HEK293T (cell line): ENCODE data around the gene SH3PXD2A.

Experiments
- ARNT ChIP-seq: fragments of 450-650 bp; IDR thresholded peaks from 2 replicates; pipeline ENCODE4 v1.6.1; 2017; ENCODE audit warnings: mild to moderate bottlenecking
- BHLHE40 ChIP-seq: fragments of 450-650 bp; IDR thresholded peaks from 2 replicates; pipeline ENCODE4 v1.6.1; 2016; ENCODE audit warnings: mild to moderate bottlenecking, moderate library complexity, borderline replicate concordance
- CTBP1 ChIP-seq: fragments of 450-650 bp; IDR thresholded peaks from 2 replicates; pipeline ENCODE4 v1.6.1; 2016; ENCODE audit warnings: borderline replicate concordance
- ELF4 ChIP-seq: fragments of 450-650 bp; IDR thresholded peaks from 2 replicates; pipeline ENCODE4 v1.6.1; 2017; ENCODE audit warnings: antibody characterized with exemption
- FOXA1 ChIP-seq: fragments of 450-650 bp; IDR thresholded peaks from 2 replicates; pipeline ENCODE4 v1.6.1; 2016; ENCODE audit warnings: mild to moderate bottlenecking
- FOXK2 ChIP-seq: fragments of 450-650 bp; IDR thresholded peaks from 2 replicates; pipeline ENCODE4 v1.6.1; 2016; ENCODE audit warnings: mild to moderate bottlenecking
- FOXM1 ChIP-seq: fragments of 450-650 bp; IDR thresholded peaks from 2 replicates; pipeline ENCODE4 v1.6.1; 2017; ENCODE audit warnings: mild to moderate bottlenecking, borderline replicate concordance
- NFRKB ChIP-seq: fragments of 450-650 bp; IDR thresholded peaks from 2 replicates; pipeline ENCODE4 v1.6.1; 2016; ENCODE audit warnings: mild to moderate bottlenecking, moderate library complexity
- SP1 ChIP-seq: fragments of 450-650 bp; IDR thresholded peaks from 2 replicates; pipeline ENCODE4 v1.6.1; 2017
- TARDBP ChIP-seq: fragments of 450-650 bp; IDR thresholded peaks from 2 replicates; pipeline ENCODE4 v1.6.1; 2016
- TF ChIP-seq, protein P1 (sequence below): fragments of 450-650 bp; IDR thresholded peaks from 2 replicates; pipeline ENCODE4 v1.6.1; 2016

DNA sequence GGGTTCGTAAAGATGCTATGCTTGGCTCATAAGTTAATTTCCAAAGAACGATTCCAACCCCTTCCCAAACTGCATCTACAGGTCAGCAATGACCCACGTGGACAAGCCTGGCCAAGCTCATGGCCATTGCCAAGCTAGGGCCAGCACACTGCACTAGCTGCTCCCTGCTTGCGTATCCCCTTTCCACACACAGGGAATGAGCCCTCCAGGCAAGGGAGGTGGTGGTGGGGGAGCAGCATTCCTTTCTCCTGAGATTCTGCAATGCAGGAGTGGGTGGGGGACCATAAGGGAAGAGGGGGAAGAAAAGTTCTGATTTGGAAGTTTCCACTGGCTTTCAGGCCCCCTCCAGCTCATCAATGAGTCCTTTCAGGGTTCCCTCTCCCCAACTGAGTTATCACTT, 56.0 kb downstream of the SH3PXD2A start:
- TF ChIP-seq FOXA1 (no peak), FOXK2 (no peak), NFRKB (no peak), SP1 (no peak), BHLHE40 (no peak), TARDBP (no peak), ARNT (no peak), ELF4 (no peak), FOXM1 (no peak), CTBP1 (no peak)
- TF ChIP-seq, protein P1, sequence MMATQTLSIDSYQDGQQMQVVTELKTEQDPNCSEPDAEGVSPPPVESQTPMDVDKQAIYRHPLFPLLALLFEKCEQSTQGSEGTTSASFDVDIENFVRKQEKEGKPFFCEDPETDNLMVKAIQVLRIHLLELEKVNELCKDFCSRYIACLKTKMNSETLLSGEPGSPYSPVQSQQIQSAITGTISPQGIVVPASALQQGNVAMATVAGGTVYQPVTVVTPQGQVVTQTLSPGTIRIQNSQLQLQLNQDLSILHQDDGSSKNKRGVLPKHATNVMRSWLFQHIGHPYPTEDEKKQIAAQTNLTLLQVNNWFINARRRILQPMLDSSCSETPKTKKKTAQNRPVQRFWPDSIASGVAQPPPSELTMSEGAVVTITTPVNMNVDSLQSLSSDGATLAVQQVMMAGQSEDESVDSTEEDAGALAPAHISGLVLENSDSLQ, result no peak
